H1 (cell line): Measurements from ENCODE around the gene HSF5. TPM values are rescaled to one million over a fixed set of nuclear protein-coding genes. Genes with fewer than 3 reads are reported as not detected.

Source experiments
- BRCA1 ChIP-seq: IDR thresholded peaks from 2 replicates; pipeline ENCODE4 v1.6.1; 2012; ENCODE audit warnings: low read depth, low read length, improper control_type of control experiment
- polyA plus RNA-seq, 7 experiments: library from polyadenylated mRNA; depleted of rRNA in 3 of 7; stranded (reverse) in 5 of 7; unstranded in 2 of 7; fragments of >200 nt in 5 of 7; fragments of 200-250 nt in 2 of 7; gene quantifications; 1 replicate in 5 of 7; 2 replicates in 1 of 7; 4 replicates in 1 of 7; pipeline versions ENCODE4 v1.2.1 to v1.2.3, GENCODE V29; 2011 to 2013; ENCODE audit warnings: missing spikeins in 2 of 7, mixed read lengths in 2 of 7
- total RNA-seq: library from RNA; stranded (reverse); fragmentation: NEBNext Ultra II Directional; extraction: Animal tissue kit (Norgen Biotek cat#: 25700); gene quantifications from 2 replicates; pipeline ENCODE4 v1.2.1, GENCODE V29; 2021

The HSF5 gene
- total and polyA plus RNA-seq, 2 of the 8 experiments (the other 6 are each of a cell fraction or from before 2014, with no cell fraction given) = not detected

DNA sequence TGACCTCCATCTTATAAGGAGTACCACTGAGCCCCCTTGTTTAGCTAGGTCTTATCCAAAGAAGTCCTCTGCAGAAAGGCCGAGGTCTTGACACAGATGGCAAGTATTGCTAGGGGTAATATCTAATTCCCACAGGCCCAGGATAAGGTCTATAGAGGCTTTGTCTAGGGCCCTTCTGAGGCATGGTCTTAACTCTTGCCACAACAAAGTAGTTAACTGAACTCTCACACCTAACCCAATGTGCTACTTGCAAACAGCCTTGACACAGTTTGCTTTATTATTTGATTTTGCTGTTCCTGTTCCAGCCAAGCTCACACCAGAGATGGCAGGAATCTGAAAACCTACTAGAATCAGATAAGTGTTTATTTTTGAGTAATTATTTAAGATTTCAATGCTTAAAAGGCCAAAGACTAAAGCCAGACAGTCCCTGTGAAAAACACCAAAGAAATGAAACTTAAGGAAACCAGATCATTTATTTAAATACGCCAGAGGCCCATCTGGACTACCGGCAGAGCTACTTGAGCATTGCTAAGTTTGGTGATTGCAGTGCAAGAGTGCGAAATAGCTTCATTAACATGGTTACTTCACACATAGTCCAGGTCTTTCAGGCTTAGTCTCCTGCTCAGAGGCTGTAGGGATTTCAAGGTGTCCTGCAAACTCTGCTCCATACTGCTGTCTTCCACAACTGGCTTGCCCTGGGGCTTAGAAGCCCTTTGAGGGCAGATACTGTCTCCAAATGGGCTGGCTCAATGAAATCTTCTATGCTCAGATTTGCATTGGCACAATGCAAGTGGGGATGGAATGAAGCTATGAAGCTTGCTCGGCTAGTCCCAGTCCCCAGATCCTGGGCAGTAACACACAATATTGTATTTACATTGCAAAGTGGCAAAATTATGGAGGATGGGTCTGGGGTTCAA is 107.7 kb downstream of the HSF5 start (continued):
- no peak for TF ChIP-seq BRCA1
